WERI-Rb-1 (cell line): ENCODE results near the gene AFMID.

Experiments used
- DNase-seq: peaks from one replicate; pipeline ENCODE4 v3.0.0-alpha.2; 2020
- H3K27ac ChIP-seq: fragments of 250-450 bp; sonication (Bioruptor Pico); 2 replicates; pipeline ENCODE4 v1.5.1; 2020; ENCODE audit warnings: mild to moderate bottlenecking, moderate library complexity
- H3K27me3 ChIP-seq: fragments of 250-450 bp; sonication (Bioruptor Pico); 2 replicates; pipeline ENCODE4 v1.5.1; 2021; ENCODE audit warnings: mild to moderate bottlenecking, low read depth, moderate library complexity; ENCODE audit not compliant: insufficient read depth, severe bottlenecking
- H3K36me3 ChIP-seq: fragments of 250-450 bp; sonication (Bioruptor Pico); 2 replicates; pipeline ENCODE4 v1.5.1; 2020; ENCODE audit warnings: mild to moderate bottlenecking, moderate library complexity
- H3K4me3 ChIP-seq: 2 replicates; pipeline ENCODE4 v1.5.1; 2011; ENCODE audit warnings: low read depth, mild to moderate bottlenecking, control low read depth, low read length
- H3K9me3 ChIP-seq: fragments of 250-450 bp; sonication (Bioruptor Pico); 2 replicates; pipeline ENCODE4 v1.5.1; 2021; ENCODE audit warnings: mild to moderate bottlenecking, moderate library complexity; ENCODE audit not compliant: severe bottlenecking
- CTCF ChIP-seq: IDR thresholded peaks from 2 replicates; pipeline ENCODE4 v1.5.1; 2011; ENCODE audit warnings: low read depth, mild to moderate bottlenecking, control low read depth, inconsistent platforms, low read length

The AFMID gene

GRCh38 chr17:78179372-78179771 lies 7.8 kb upstream of the AFMID start:
- no peak overlapping the region for H3K4me3 ChIP-seq
- TF ChIP-seq CTCF: no peak
- no peak overlapping the region for H3K27ac ChIP-seq
- H3K9me3 ChIP-seq: no peaks in the 10 kb centered on the region
- H3K36me3 ChIP-seq: peaks cover 96% of the 10 kb centered on the region
- no peaks in the 10 kb centered on the region for H3K27me3 ChIP-seq
- DNase-seq: no peak

GRCh38 chr17:78180083-78180482 lies 7.1 kb upstream of the AFMID start:
- Histone ChIP-seq H3K27me3 (no peaks in the 10 kb centered on the region), H3K9me3 (no peaks in the 10 kb centered on the region), H3K4me3 (no peak overlapping the region), H3K27ac (no peak overlapping the region), H3K36me3 (peaks cover 96% of the 10 kb centered on the region)
- no peak for TF ChIP-seq CTCF
- no peak for DNase-seq

- no peak for TF ChIP-seq CTCF
- Histone ChIP-seq H3K4me3 (no peak overlapping the region), H3K36me3 (peaks cover 96% of the 10 kb centered on the region)
Observed at GRCh38 chr17:78180508-78180907, 6.7 kb upstream of the AFMID start.

GRCh38 chr17:78182504-78182903 lies 4.7 kb upstream of the AFMID start:
- Histone ChIP-seq H3K4me3 (no peak overlapping the region), H3K27ac (no peak overlapping the region), H3K9me3 (no peaks in the 10 kb centered on the region), H3K36me3 (peaks cover 81% of the 10 kb centered on the region), H3K27me3 (no peaks in the 10 kb centered on the region)
- DNase-seq: no peak
- TF ChIP-seq CTCF: no peak

More at GRCh38 chr17:78180508-78180907, 6.7 kb upstream of the AFMID start:
- Histone ChIP-seq H3K27ac (no peak overlapping the region), H3K9me3 (no peaks in the 10 kb centered on the region), H3K27me3 (no peaks in the 10 kb centered on the region)
- no peak for DNase-seq

- DNase-seq: no peak
- Histone ChIP-seq H3K9me3 (no peaks in the 10 kb centered on the region), H3K27ac (no peak overlapping the region), H3K36me3 (peaks cover 67% of the 10 kb centered on the region), H3K27me3 (no peaks in the 10 kb centered on the region), H3K4me3 (no peak overlapping the region)
- TF ChIP-seq CTCF: no peak
Observed at GRCh38 chr17:78183916-78184315, 3.2 kb upstream of the AFMID start.

GRCh38 chr17:78184351-78184750 lies 2.8 kb upstream of the AFMID start:
- Histone ChIP-seq H3K27me3 (no peaks in the 10 kb centered on the region), H3K4me3 (no peak overlapping the region), H3K9me3 (no peaks in the 10 kb centered on the region), H3K27ac (no peak overlapping the region), H3K36me3 (peaks cover 63% of the 10 kb centered on the region)
- DNase-seq: no peak
- TF ChIP-seq CTCF: no peak
